GM10266 (cell line): ENCODE measurements around the gene DLG2.
"Not testable (repeated sequence)": the region's sequence is repeated elsewhere in the genome, so short reads cannot be mapped to it uniquely, and the experiment has no call there.

Source experiments
- DNase-seq: peaks from one replicate; pipeline ENCODE4 v3.0.0; 2012; ENCODE audit errors: extremely low spot score
- CTCF ChIP-seq: IDR thresholded peaks from 2 replicates; pipeline ENCODE4 v1.5.1; 2012; ENCODE audit warnings: mild to moderate bottlenecking, low read depth; ENCODE audit not compliant: control insufficient read depth, insufficient read depth; ENCODE audit errors: missing control alignments

Gene DLG2

GRCh38 chr11:83734120-83734519 lies 1893.0 kb downstream of the DLG2 start:
- TF ChIP-seq CTCF, result no peak

GRCh38 chr11:83731288-83731687 lies 1895.9 kb downstream of the DLG2 start:
- DNase-seq, result not testable (repeated sequence)

More at GRCh38 chr11:83734120-83734519, 1893.0 kb downstream of the DLG2 start:
- DNase-seq, result no peak

GRCh38 chr11:83728281-83728680 lies 1898.9 kb downstream of the DLG2 start:
- TF ChIP-seq CTCF, result no peak

GRCh38 chr11:83727251-83727650 lies 1899.9 kb downstream of the DLG2 start:
- no peak for TF ChIP-seq CTCF
- DNase-seq, result no peak

More at GRCh38 chr11:83728281-83728680, 1898.9 kb downstream of the DLG2 start:
- DNase-seq, result no peak

GRCh38 chr11:83726316-83726715 lies 1900.8 kb downstream of the DLG2 start:
- no peak for TF ChIP-seq CTCF

GRCh38 chr11:83725728-83726127 lies 1901.4 kb downstream of the DLG2 start:
- TF ChIP-seq CTCF, result no peak
- peak; percentile 12 for DNase-seq

More at GRCh38 chr11:83726316-83726715, 1900.8 kb downstream of the DLG2 start:
- DNase-seq, result no peak

GRCh38 chr11:83725269-83725560 lies 1901.9 kb downstream of the DLG2 start:
- TF ChIP-seq CTCF, result no peak
- DNase-seq, result no peak

GRCh38 chr11:83723999-83724398 lies 1903.1 kb downstream of the DLG2 start:
- peak; percentile 27 for TF ChIP-seq CTCF
- DNase-seq, result peak; percentile 38
